Measurements from ENCODE around the gene HIC1.

HIC1 gene

DNA sequence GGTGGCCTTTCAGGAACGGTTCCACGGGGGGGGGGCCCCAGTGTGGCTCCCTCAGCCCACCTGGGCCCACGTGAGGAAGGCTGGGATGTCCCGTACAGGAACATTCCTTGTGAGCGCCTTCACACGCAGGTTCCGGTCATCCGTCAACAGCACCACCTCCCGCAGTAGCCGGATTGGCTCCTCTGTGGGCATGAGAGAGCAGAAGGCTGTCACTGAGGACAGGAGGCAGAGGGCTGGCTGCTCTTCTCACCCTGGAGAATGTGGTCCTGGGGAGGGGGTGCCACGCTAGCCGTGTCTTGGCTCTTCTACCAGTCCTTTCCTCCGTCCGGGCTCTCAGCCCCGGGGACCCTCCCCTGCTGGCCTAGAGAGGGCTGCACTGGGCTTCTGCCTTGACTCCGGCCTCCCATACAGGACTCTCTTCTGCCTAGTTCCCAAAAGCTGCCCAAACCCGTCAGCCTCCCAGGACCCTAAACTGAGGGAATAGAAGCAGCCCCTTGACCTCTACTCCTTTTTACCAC lies 6.6 kb downstream of the HIC1 start:
- no peak for FAIRE-seq

DNA sequence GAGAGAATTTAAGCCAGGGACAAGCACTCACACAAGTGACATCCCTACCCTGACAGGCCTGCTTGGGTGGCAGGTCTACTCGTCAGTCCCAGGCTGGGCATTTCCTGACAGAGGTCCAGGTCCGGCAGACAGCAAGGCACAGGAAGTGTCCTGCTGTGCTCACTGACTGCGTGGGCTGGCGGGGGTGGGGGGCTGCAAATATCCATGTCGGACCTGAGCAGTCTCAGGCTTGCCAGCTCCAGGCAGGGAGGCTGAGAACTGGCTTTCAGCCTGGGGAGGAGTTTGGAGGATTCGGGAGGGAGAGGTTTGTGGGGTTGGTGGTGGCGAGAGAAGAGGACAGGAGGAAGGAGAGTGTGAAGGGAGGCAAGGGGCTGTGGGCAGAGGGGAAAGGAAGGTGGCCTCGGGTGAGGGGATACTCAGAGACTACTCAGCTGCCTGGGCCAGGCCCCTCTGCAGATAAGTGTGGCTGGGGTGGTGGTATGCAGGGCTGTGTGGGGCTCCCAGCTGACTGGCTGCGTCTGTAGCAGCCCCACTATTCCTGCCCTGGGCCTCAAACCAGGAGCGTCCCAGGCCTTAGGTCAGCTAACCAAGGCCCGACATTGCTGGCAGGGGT lies 7.8 kb downstream of the HIC1 start:
- FAIRE-seq: no peak

- FAIRE-seq: no peak
Measured at GRCh38 chr17:2063261-2064146, 8.6 kb downstream of the HIC1 start.

DNA sequence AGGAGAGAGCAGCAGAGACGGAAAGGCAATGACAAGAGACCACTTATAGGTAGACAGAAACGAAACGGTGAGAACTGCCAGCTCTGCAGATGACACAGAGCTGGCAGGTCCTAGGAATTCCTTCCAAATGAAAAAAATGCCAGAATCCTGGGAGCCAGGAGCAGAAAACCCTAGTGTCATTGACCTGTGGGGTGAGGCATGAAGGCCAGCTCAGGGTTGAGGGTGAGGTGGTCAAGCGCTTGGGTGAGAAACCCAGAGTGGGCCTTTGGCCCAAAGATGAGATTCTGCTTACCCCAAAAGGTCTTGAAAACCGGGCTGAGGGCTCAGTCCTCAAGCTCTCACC lies 9.2 kb downstream of the HIC1 start:
- FAIRE-seq: no peak

DNA sequence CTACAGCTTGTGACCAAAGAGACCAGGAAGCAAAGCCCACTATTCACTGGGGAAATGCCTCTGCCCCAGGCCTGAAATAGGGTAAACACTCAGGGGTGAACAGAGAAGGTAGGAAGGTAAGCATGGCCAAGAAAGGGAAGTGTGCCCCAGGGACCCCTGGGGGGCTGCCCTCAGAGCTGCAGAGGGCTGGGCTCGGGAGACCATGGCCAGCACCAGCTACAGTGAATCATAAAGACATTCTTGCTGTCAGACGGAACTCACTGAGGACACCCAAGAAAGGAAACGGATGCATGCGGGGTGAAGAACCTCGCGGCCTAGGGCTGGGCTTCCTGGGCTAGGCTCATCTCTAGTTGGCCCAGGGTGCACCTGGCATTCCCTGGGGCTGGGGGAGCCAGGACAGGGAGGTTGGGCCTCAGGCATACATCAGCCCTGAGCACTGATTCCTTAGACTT lies 9.6 kb downstream of the HIC1 start:
- FAIRE-seq: no peak

GRCh38 chr17:2064980-2065785 lies 10.3 kb downstream of the HIC1 start:
- no peak for FAIRE-seq

- FAIRE-seq: no peak
Measured at GRCh38 chr17:2065949-2066400, 11.1 kb downstream of the HIC1 start.

GRCh38 chr17:2067048-2067561 lies 12.2 kb downstream of the HIC1 start:
- FAIRE-seq: no peak

DNA sequence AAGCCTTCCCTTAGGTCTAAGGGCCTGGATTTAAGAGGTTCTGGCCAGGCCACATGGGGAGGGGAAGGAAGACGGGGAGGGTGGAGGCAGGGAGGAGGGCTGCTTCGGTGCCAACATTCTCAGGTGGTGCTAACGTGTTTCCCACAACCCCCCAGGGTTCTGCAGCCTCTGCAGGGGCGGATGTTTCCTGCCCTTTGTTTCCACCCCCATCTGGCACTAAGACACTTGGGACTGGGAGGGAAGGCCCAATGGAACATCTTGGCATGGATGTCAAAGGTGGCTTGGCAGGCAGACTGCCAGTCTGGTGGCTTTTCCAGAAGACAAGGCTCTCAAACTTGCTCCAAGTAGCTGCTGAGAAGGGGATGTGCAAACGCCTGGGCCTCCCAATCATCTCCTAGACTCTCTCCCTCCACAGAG lies 12.7 kb downstream of the HIC1 start:
- FAIRE-seq: no peak

DNA sequence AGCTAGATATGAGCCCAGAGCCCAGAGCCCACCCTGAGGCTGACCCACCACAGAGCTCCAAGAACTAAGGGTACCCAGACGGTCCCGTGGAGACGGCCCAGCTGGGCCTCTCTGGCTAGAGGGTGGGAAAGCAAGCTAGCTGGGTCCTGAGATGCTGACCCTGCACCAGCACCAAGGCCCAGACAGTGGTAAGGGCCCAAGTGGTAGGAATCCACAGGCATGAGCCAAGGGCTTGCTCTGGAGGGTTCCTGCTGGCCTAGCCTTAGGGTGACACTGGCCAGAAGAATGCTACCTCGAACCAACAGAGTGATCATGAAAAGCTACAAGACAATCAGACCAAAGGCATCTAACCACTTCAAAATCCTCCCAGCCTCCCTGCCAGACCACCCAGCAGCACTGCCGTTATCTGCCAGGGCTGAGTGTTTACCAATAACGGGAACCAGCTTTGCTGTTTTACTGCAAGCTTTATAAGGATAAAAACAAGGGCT lies 13.2 kb downstream of the HIC1 start:
- no peak for FAIRE-seq

DNA sequence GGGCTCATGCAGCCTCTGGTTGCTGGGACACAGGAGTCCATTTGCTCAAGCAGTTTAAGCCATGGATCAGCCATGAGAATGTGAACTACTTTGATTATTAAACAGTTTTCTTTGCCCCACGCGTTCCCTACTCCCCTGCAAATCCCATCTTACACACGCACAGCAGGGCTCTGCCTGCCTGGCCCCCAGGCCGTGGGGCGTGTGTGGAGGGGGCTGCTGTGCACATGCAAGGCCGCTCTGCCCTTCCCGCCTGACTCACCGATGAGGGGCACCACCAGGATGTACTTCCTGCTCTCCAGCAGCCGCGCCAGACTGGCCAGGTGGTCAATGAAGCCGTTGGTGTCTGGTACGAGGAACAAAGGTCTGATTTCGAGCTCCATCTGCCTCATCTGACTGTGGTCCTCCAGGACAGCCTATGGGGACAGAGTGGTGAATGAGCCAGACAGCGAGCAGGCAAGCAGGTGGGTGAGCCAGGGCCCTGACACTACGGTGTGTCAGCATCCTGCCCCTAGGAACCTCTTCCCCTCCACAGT lies 13.7 kb downstream of the HIC1 start:
- no peak for FAIRE-seq

DNA sequence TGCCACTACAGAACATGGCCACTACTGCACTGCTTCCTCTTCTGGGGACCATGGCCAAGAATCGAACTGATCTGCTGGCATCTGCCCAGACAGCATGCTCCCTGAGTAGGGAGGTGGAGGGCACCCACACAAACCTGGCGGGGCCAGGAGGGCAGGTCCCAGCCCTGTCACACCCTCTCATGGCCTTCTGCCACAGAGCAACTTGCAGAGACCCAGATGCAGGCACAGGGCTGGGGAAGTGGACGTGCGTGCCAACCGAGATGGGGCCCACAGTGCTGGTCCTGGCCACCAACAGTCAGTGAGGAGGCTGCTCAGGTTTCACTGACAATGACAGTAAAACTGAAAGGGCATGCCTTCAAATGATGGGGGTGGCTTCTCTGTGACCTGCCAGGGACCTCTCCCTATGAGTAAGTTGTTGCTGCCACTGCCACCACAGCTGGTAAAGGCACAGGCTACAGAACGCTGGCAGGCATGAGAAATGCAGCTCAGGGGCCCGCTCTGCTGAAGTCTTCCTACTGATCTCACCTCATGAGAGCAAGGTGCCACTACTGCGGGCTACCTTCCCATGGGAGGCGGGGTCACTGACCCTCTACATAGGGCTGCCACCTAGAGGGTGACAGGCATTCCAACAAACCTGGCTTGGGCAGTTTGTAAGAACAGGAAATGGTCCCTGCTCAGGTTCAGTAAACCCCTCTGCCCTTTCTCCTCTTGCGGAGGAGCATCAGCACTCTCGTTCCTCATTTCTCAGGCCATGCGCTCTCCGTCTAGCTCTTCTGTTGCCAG lies 15.5 kb downstream of the HIC1 start:
- FAIRE-seq: no peak

GRCh38 chr17:2071024-2071385 lies 16.1 kb downstream of the HIC1 start:
- no peak for FAIRE-seq

- no peak for FAIRE-seq
Measured at GRCh38 chr17:2071455-2072281, 16.8 kb downstream of the HIC1 start.

- no peak for FAIRE-seq
Measured at GRCh38 chr17:2074919-2075318, 20.0 kb downstream of the HIC1 start.

- no peak for FAIRE-seq
Measured at GRCh38 chr17:2075336-2076086, 20.6 kb downstream of the HIC1 start.

- no peak for FAIRE-seq
Measured at GRCh38 chr17:2076087-2076984, 21.4 kb downstream of the HIC1 start.

DNA sequence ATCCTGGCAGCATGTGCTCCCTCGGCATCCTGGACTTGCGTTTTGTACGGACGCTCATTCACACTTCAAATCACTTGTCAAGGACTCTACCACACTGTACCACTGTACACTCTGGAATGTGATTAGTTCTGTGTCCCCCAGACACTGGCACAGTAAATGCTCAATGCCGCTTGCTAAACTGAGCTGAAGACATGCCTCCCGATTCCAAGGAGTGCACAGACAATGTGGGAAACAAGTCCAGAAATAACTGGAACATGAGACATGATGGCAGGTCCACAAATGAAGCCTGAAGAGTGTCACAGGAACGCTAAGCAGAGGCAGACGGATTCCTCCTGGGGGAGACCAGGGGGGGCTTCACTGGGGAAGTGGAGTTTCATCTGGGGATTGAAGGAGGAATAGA lies 22.1 kb downstream of the HIC1 start:
- no peak for FAIRE-seq

- FAIRE-seq: no peak
Measured at GRCh38 chr17:2081564-2081963, 26.7 kb downstream of the HIC1 start.

Data from G401.6 (cell line).